ENCODE measurements around the gene UCHL3. TPM values are rescaled to one million over a fixed set of nuclear protein-coding genes. Genes with fewer than 3 reads are reported as not detected.

Gene UCHL3
- polyA plus RNA-seq, 4 donors, result 29.3 to 39.6 (median 32.1) TPM

GRCh38 chr13:75618308-75618707 lies 68.7 kb downstream of the UCHL3 start:
- no peak for DNase-seq (ENCODE audit: low read depth in 4 of 4, low spot score in 2 of 4)

- DNase-seq (ENCODE audit: low read depth in 4 of 4, low spot score in 2 of 4), result no peak
Measured at GRCh38 chr13:75620020-75620419, 70.4 kb downstream of the UCHL3 start.

GRCh38 chr13:75621147-75621546 lies 71.6 kb downstream of the UCHL3 start:
- DNase-seq (ENCODE audit: low read depth in 4 of 4, low spot score in 2 of 4), result no peak

- no peak for DNase-seq (ENCODE audit: low read depth in 4 of 4, low spot score in 2 of 4)
Measured at GRCh38 chr13:75628801-75629200, 79.2 kb downstream of the UCHL3 start.

- DNase-seq (ENCODE audit: low read depth in 4 of 4, low spot score in 2 of 4), result peak in 1 of 4 donors; percentile 2
Measured at GRCh38 chr13:75633285-75633684, 83.7 kb downstream of the UCHL3 start.

- peak in 1 of 4 donors; percentile 9 for DNase-seq (ENCODE audit: low read depth in 4 of 4, low spot score in 2 of 4)
Measured at GRCh38 chr13:75635101-75635827, 85.7 kb downstream of the UCHL3 start.

- DNase-seq (ENCODE audit: low read depth in 4 of 4, low spot score in 2 of 4), result peak in 1 of 4 donors; percentile 15
Measured at GRCh38 chr13:75635828-75636435, 86.3 kb downstream of the UCHL3 start, which contains the start of gene LMO7. Gene LMO7, plus strand, starts transcription at chr13:75636330. Its CDS starts 328 bp downstream, at chr13:75636658.

GRCh38 chr13:75636436-75637180 lies 87.0 kb downstream of the UCHL3 start:
- DNase-seq (ENCODE audit: low read depth in 4 of 4, low spot score in 2 of 4), result peak in 3 of 4 donors; percentile 28 to 52 (median 49)

- DNase-seq (ENCODE audit: low read depth in 4 of 4, low spot score in 2 of 4), result no peak
Measured at GRCh38 chr13:75637181-75637750, 87.7 kb downstream of the UCHL3 start.

- no peak for DNase-seq (ENCODE audit: low read depth in 4 of 4, low spot score in 2 of 4)
Measured at GRCh38 chr13:75639454-75639853, 89.9 kb downstream of the UCHL3 start.

- DNase-seq (ENCODE audit: low read depth in 4 of 4, low spot score in 2 of 4), result no peak
Measured at GRCh38 chr13:75641026-75641425, 91.4 kb downstream of the UCHL3 start.

- no peak for DNase-seq (ENCODE audit: low read depth in 4 of 4, low spot score in 2 of 4)
Measured at GRCh38 chr13:75643182-75643581, 93.6 kb downstream of the UCHL3 start.

- no peak for DNase-seq (ENCODE audit: low read depth in 4 of 4, low spot score in 2 of 4)
Measured at GRCh38 chr13:75643693-75644092, 94.1 kb downstream of the UCHL3 start.

GRCh38 chr13:75645141-75645540 lies 95.5 kb downstream of the UCHL3 start:
- no peak for DNase-seq (ENCODE audit: low read depth in 4 of 4, low spot score in 2 of 4)

- no peak for DNase-seq (ENCODE audit: low read depth in 4 of 4, low spot score in 2 of 4)
Measured at GRCh38 chr13:75647126-75647784, 97.7 kb downstream of the UCHL3 start.

GRCh38 chr13:75648446-75648845 lies 98.9 kb downstream of the UCHL3 start:
- DNase-seq (ENCODE audit: low read depth in 4 of 4, low spot score in 2 of 4), result no peak

- no peak for DNase-seq (ENCODE audit: low read depth in 4 of 4, low spot score in 2 of 4)
Measured at GRCh38 chr13:75651013-75651412, 101.4 kb downstream of the UCHL3 start.

- DNase-seq (ENCODE audit: low read depth in 4 of 4, low spot score in 2 of 4), result no peak
Measured at GRCh38 chr13:75652726-75653125, 103.1 kb downstream of the UCHL3 start.
